ENCODE results near the gene HADHB. TPM values are rescaled to one million over a fixed set of nuclear protein-coding genes. Genes with fewer than 3 reads are reported as not detected.
A peak's percentile ranks its signal among the peaks of the same experiment; 100 is the strongest.

HADHB gene
- total RNA-seq, 1 experiment from 2014 or later = 41.3 TPM

DNA sequence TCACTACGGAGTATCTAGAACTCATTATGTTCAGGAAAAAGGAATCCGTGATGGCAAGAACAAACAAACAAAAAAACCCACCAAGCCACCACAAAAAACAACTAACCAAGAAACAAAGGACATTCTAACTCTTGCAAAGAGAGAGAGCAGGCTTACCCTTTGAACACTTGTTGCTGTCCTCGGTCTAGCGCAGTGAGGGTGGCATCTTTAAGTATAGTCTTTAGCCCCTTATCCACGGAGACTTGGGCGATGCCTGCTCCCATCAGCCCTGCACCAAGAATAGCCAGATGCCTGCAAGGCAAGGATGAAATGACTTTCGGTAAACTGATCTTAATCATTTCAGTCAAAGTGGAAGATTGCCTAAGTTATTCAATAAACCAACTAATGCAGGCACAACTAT lies 40.8 kb upstream of the HADHB start:
- no peaks in the 10 kb centered on the region for H3K9me3 ChIP-seq (ENCODE audit: control insufficient read depth, low read depth, low read length)
- no peak for DNase-seq
- H3K79me2 ChIP-seq (ENCODE audit: insufficient read depth, low read length) = no peaks in the 10 kb centered on the region
- H2BK20ac ChIP-seq (ENCODE audit: low read depth, low read length, poor library complexity, severe bottlenecking) = no peak overlapping the region
- no peak overlapping the region for H2BK120ac ChIP-seq (ENCODE audit: low read depth, low read length, poor library complexity, severe bottlenecking)
- no peaks in the 10 kb centered on the region for H3K4me1 ChIP-seq (ENCODE audit: insufficient read depth, low read length)
- H3K23ac ChIP-seq (ENCODE audit: insufficient read length, low read depth, low read length) = no peak overlapping the region
- H3K4ac ChIP-seq (ENCODE audit: low read depth, low read length) = no peak overlapping the region
- no peak overlapping the region for H3K56ac ChIP-seq (ENCODE audit: insufficient read length, low read depth, low read length)
- no peak overlapping the region for H2AFZ ChIP-seq (ENCODE audit: low read length)
- no peak overlapping the region for H3K4me2 ChIP-seq (ENCODE audit: insufficient read depth, insufficient read length, low read length)
- no peak overlapping the region for H2BK12ac ChIP-seq (ENCODE audit: insufficient read length, low read depth, low read length)
- no CpG with 5 or more reads among the region's 7 CpGs for WGBS (ENCODE audit: extremely low coverage, insufficient read length, low lambda C conversion rate)
- Mint-ChIP-seq H3K9me3 (no peaks in the 10 kb centered on the region), H3K36me3 (ENCODE audit: insufficient read depth in 1 of 3, low read depth in 3 of 3) (peaks cover 7 to 62% (median 38%) of the 10 kb centered on the region in 3 experiments; a peak in 5 of 7 replicates), H3K27me3 (ENCODE audit: low read depth) (no peaks in the 10 kb centered on the region), H3K4me1 (peaks cover 7 to 9% of the 10 kb centered on the region in 2 experiments), H3K27ac (peak overlapping the region in 2 of 3 experiments; percentile 50 to 51; a peak in 2 of 7 replicates), H3K4me3 (no peak overlapping the region)
- no peak overlapping the region for H2BK5ac ChIP-seq (ENCODE audit: insufficient read length, low read length)
- no peak overlapping the region for H3K9ac ChIP-seq (ENCODE audit: extremely low read depth, insufficient read length, low read length)
- H2BK15ac ChIP-seq (ENCODE audit: low read depth, low read length) = no peak overlapping the region
- no peak overlapping the region for H3K18ac ChIP-seq (ENCODE audit: insufficient read length, low read depth, low read length)
- H3K27me3 ChIP-seq (ENCODE audit: insufficient read depth, low read length) = no peaks in the 10 kb centered on the region
- H2AK5ac ChIP-seq (ENCODE audit: insufficient read length, low read length) = no peak overlapping the region
- no peak overlapping the region for H3T11ph ChIP-seq (ENCODE audit: low read length)
- H4K20me1 ChIP-seq (ENCODE audit: control insufficient read depth, insufficient read depth, insufficient read length) = no peaks in the 10 kb centered on the region
- H3K27ac ChIP-seq (ENCODE audit: insufficient read length, low read depth, low read length) = no peak overlapping the region
- no peak overlapping the region for H3K14ac ChIP-seq (ENCODE audit: insufficient read depth, low read length)
- no peaks in the 10 kb centered on the region for H3K23me2 ChIP-seq (ENCODE audit: insufficient read length, low read depth, low read length, poor library complexity, severe bottlenecking)
- no peak for TF ChIP-seq CTCF (conservative IDR thresholded peaks at IDR 0.05)
- no peak overlapping the region for H4K91ac ChIP-seq (ENCODE audit: insufficient read length, low read depth, low read length)
- H4K5ac ChIP-seq (ENCODE audit: insufficient read length, low read depth, low read length) = no peak overlapping the region
- H3K79me1 ChIP-seq (ENCODE audit: insufficient read depth, low read depth, low read length, poor library complexity, severe bottlenecking) = no peaks in the 10 kb centered on the region
- H4K8ac ChIP-seq (replicated peaks; ENCODE audit: insufficient read length, low read depth, low read length) = no peak overlapping the region

Data from H9 (cell line).